A549 (cell line): ENCODE results near the gene PKHD1.

Experiments
- EP300 ChIP-seq, 2 experiments: fragments of >200 bp; sonication (Bioruptor Twin); formaldehyde crosslinking; IDR thresholded peaks; 2 replicates in 1 of 2; 3 replicates in 1 of 2; pipeline ENCODE4 v1.6.1; 2016 to 2017
- HDAC2 ChIP-seq: fragments of 200-600 bp; sonication (generic); IDR thresholded peaks from 2 replicates; pipeline ENCODE4 v1.6.1; 2016
- HMGXB4 ChIP-seq: fragments of 250-450 bp; sonication (Bioruptor Pico); IDR thresholded peaks from 2 replicates; pipeline ENCODE4 v1.5.0; 2021; ENCODE audit warnings: mild to moderate bottlenecking, moderate library complexity, borderline replicate concordance
- NR3C1 ChIP-seq: fragments of >200 bp; sonication (Bioruptor Twin); formaldehyde crosslinking; IDR thresholded peaks from 3 replicates; pipeline ENCODE4 v1.6.1; 2017
- POLR2A ChIP-seq: IDR thresholded peaks from 2 replicates; pipeline ENCODE4 v1.6.1; 2012; ENCODE audit warnings: mild to moderate bottlenecking, low read length
- RAD21 ChIP-seq, 2 experiments: fragments of >200 bp in 1 of 2; sonication (Bioruptor Twin) in 1 of 2; formaldehyde crosslinking in 1 of 2; IDR thresholded peaks in 1 of 2; conservative IDR thresholded peaks in 1 of 2; 2 replicates in 1 of 2; 3 replicates in 1 of 2; pipeline ENCODE4 v1.6.1; 2012 to 2018; ENCODE audit warnings: inconsistent platforms in 1 of 2
- RCOR1 ChIP-seq: fragments of 150-350 bp; IDR thresholded peaks from 2 replicates; pipeline ENCODE4 v1.6.1; 2014; ENCODE audit warnings: antibody characterized with exemption, low read length, low read depth
- TF ChIP-seq, protein P1 (sequence below): fragments of >200 bp; sonication (Bioruptor Twin); formaldehyde crosslinking; IDR thresholded peaks from 3 replicates; pipeline ENCODE4 v1.5.1; 2016

GRCh38 chr6:51963980-51964379, 123.4 kb downstream of the PKHD1 start:
- TF ChIP-seq EP300 (IDR thresholded peaks at IDR 0.05) (no peak), RAD21 (conservative IDR thresholded peaks at IDR 0.05 in 1 of 2, IDR thresholded peaks at IDR 0.05 in 1 of 2) (no peak), POLR2A (no peak), NR3C1 (no peak), RCOR1 (no peak), HMGXB4 (no peak), HDAC2 (no peak)
- TF ChIP-seq, protein P1, sequence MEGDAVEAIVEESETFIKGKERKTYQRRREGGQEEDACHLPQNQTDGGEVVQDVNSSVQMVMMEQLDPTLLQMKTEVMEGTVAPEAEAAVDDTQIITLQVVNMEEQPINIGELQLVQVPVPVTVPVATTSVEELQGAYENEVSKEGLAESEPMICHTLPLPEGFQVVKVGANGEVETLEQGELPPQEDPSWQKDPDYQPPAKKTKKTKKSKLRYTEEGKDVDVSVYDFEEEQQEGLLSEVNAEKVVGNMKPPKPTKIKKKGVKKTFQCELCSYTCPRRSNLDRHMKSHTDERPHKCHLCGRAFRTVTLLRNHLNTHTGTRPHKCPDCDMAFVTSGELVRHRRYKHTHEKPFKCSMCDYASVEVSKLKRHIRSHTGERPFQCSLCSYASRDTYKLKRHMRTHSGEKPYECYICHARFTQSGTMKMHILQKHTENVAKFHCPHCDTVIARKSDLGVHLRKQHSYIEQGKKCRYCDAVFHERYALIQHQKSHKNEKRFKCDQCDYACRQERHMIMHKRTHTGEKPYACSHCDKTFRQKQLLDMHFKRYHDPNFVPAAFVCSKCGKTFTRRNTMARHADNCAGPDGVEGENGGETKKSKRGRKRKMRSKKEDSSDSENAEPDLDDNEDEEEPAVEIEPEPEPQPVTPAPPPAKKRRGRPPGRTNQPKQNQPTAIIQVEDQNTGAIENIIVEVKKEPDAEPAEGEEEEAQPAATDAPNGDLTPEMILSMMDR = no peak
